Mesodermal cell (in vitro differentiated cells): ENCODE data around the gene XIST.

Source experiments
- H3K27ac ChIP-seq: 2 replicates; pipeline ENCODE4 v1.7.0; 2013; ENCODE audit warnings: mild to moderate bottlenecking, low read depth, low read length, moderate library complexity; ENCODE audit not compliant: severe bottlenecking
- H3K36me3 ChIP-seq: 2 replicates; pipeline ENCODE4 v1.7.1; 2013; ENCODE audit warnings: mild to moderate bottlenecking, low read length, moderate library complexity; ENCODE audit not compliant: control insufficient read depth, insufficient read depth
- H3K4me1 ChIP-seq: one replicate; pipeline ENCODE4 v1.7.1; 2013; ENCODE audit warnings: mild to moderate bottlenecking, low read length; ENCODE audit not compliant: insufficient read depth, control insufficient read depth, poor library complexity, severe bottlenecking
- H3K4me3 ChIP-seq: 2 replicates; pipeline ENCODE4 v1.7.0; 2013; ENCODE audit warnings: low read length, control low read depth, mild to moderate bottlenecking; ENCODE audit not compliant: insufficient read depth, poor library complexity, severe bottlenecking; ENCODE audit errors: extremely low read depth
- H3K9me3 ChIP-seq: 2 replicates; pipeline ENCODE4 v1.7.1; 2013; ENCODE audit warnings: mild to moderate bottlenecking, low read length, moderate library complexity; ENCODE audit not compliant: control insufficient read depth
- WGBS, 2 experiments: methylation state at CpG; one replicate each; pipeline ENCODE4 v1.1.5; 2013; ENCODE audit warnings: missing lambda C conversion rate in 2 of 2; ENCODE audit not compliant: insufficient coverage in 2 of 2; 5-methylcytosine and 5-hydroxymethylcytosine counted together

The XIST gene

GRCh38 chrX:73855546-73855945, 3.0 kb upstream of the XIST start:
- WGBS, 2 experiments: no CpG with 5 or more reads among the region's 2 CpGs
- no peaks in the 10 kb centered on the region for H3K4me1 ChIP-seq
- H3K36me3 ChIP-seq: no peaks in the 10 kb centered on the region
- no peak overlapping the region for H3K27ac ChIP-seq
- H3K9me3 ChIP-seq: no peaks in the 10 kb centered on the region
- no peak overlapping the region for H3K4me3 ChIP-seq

GRCh38 chrX:73852022-73852421, 492 bp downstream of the XIST start:
- 92 to 98% methylated on average over 6 to 9 of the region's 19 CpGs for WGBS, 2 experiments
- Histone ChIP-seq H3K27ac (no peak overlapping the region), H3K9me3 (no peaks in the 10 kb centered on the region), H3K4me3 (no peak overlapping the region), H3K4me1 (no peaks in the 10 kb centered on the region), H3K36me3 (no peaks in the 10 kb centered on the region)

- Histone ChIP-seq H3K4me1 (no peaks in the 10 kb centered on the region), H3K9me3 (no peaks in the 10 kb centered on the region), H3K27ac (no peak overlapping the region), H3K36me3 (no peaks in the 10 kb centered on the region), H3K4me3 (no peak overlapping the region)
- 96 to 98% methylated on average over 16 to 19 of the region's 33 CpGs for WGBS, 2 experiments
Measured at GRCh38 chrX:73851014-73852009, 1.2 kb downstream of the XIST start.

GRCh38 chrX:73850124-73851013, 2.1 kb downstream of the XIST start:
- Histone ChIP-seq H3K9me3 (no peaks in the 10 kb centered on the region), H3K4me3 (no peak overlapping the region), H3K36me3 (no peaks in the 10 kb centered on the region), H3K4me1 (no peaks in the 10 kb centered on the region), H3K27ac (no peak overlapping the region)
- 92 to 94% methylated on average over 2 of the region's 5 CpGs for WGBS, 2 experiments

- Histone ChIP-seq H3K27ac (no peak overlapping the region), H3K36me3 (no peaks in the 10 kb centered on the region), H3K9me3 (no peaks in the 10 kb centered on the region), H3K4me3 (no peak overlapping the region), H3K4me1 (no peaks in the 10 kb centered on the region)
- WGBS, 2 experiments: no CpG with 5 or more reads among the region's 5 CpGs
Measured at GRCh38 chrX:73849073-73849472, 3.4 kb downstream of the XIST start.

GRCh38 chrX:73847991-73848390, 4.5 kb downstream of the XIST start:
- WGBS, 2 experiments: no CpG with 5 or more reads among the region's 1 CpG
- no peak overlapping the region for H3K4me3 ChIP-seq
- H3K9me3 ChIP-seq: no peaks in the 10 kb centered on the region
- no peak overlapping the region for H3K27ac ChIP-seq
- no peaks in the 10 kb centered on the region for H3K4me1 ChIP-seq
- H3K36me3 ChIP-seq: no peaks in the 10 kb centered on the region

- no peaks in the 10 kb centered on the region for H3K4me1 ChIP-seq
- no peaks in the 10 kb centered on the region for H3K36me3 ChIP-seq
- no peaks in the 10 kb centered on the region for H3K9me3 ChIP-seq
- no CpG with 5 or more reads among the region's 2 CpGs for WGBS, 2 experiments
- no peak overlapping the region for H3K4me3 ChIP-seq
- no peak overlapping the region for H3K27ac ChIP-seq
Measured at GRCh38 chrX:73847100-73847499, 5.4 kb downstream of the XIST start.

GRCh38 chrX:73842541-73843234, 9.8 kb downstream of the XIST start:
- H3K27ac ChIP-seq: no peak overlapping the region
- H3K4me1 ChIP-seq: no peaks in the 10 kb centered on the region
- 67% methylated on average over 1 of the region's 4 CpGs; no CpG with 5 or more reads in 1 of the 2 experiments for WGBS, 2 experiments
- no peaks in the 10 kb centered on the region for H3K9me3 ChIP-seq
- no peaks in the 10 kb centered on the region for H3K36me3 ChIP-seq
- no peak overlapping the region for H3K4me3 ChIP-seq

GRCh38 chrX:73841337-73841736, 11.2 kb downstream of the XIST start:
- H3K4me1 ChIP-seq: no peaks in the 10 kb centered on the region
- no peaks in the 10 kb centered on the region for H3K36me3 ChIP-seq
- H3K27ac ChIP-seq: no peak overlapping the region
- H3K4me3 ChIP-seq: no peak overlapping the region
- H3K9me3 ChIP-seq: no peaks in the 10 kb centered on the region
- 92% methylated on average over 2 of the region's 5 CpGs; no CpG with 5 or more reads in 1 of the 2 experiments for WGBS, 2 experiments

GRCh38 chrX:73840120-73840924, 12.2 kb downstream of the XIST start:
- Histone ChIP-seq H3K4me1 (no peaks in the 10 kb centered on the region), H3K4me3 (no peak overlapping the region), H3K9me3 (no peaks in the 10 kb centered on the region), H3K27ac (no peak overlapping the region), H3K36me3 (no peaks in the 10 kb centered on the region)
- 100% methylated on average over 1 of the region's 6 CpGs for WGBS, 2 experiments
